ENCODE data around the gene ARNT2. TPM values are rescaled to one million over a fixed set of nuclear protein-coding genes. Genes with fewer than 3 reads are reported as not detected.
"Not testable (repeated sequence)": the region's sequence is repeated elsewhere in the genome, so short reads cannot be mapped to it uniquely, and the experiment has no call there.

The ARNT2 gene
- total RNA-seq, 1 donor: 12.7 TPM

DNA sequence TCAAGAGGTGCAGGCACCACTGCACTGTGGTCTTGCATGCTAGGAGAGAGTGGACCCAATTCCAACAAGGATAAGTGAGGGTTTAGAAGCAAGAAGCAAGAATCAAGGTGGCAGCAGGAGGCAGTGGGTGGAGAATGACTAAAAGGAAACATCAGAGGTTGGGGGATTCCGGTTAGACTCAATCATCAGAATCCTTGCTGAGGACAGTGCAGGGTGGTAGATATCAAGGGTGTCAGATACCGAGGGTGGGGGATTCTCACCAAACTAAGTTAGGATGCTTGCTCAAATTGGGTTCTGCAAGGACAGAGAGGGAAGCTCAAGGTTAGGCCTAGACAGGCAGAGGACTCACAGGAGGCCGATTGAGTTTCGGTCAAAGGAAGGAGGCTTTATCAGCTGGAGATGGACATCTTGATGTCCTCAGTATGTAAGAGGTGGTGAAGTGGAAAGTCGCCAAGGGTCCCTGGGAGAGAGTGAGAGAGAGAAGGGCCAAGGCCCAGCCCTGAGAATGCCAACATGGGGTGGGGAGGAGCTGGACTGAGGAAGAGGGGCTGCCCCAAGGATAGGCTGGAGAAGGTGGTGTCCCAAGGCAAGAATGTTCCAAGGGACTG lies 102.2 kb downstream of the ARNT2 start:
- TF ChIP-seq, protein P1, sequence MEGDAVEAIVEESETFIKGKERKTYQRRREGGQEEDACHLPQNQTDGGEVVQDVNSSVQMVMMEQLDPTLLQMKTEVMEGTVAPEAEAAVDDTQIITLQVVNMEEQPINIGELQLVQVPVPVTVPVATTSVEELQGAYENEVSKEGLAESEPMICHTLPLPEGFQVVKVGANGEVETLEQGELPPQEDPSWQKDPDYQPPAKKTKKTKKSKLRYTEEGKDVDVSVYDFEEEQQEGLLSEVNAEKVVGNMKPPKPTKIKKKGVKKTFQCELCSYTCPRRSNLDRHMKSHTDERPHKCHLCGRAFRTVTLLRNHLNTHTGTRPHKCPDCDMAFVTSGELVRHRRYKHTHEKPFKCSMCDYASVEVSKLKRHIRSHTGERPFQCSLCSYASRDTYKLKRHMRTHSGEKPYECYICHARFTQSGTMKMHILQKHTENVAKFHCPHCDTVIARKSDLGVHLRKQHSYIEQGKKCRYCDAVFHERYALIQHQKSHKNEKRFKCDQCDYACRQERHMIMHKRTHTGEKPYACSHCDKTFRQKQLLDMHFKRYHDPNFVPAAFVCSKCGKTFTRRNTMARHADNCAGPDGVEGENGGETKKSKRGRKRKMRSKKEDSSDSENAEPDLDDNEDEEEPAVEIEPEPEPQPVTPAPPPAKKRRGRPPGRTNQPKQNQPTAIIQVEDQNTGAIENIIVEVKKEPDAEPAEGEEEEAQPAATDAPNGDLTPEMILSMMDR (IDR thresholded peaks at IDR 0.05; ENCODE audit: insufficient read depth, low read length): no peak
- DNase-seq (ENCODE audit: low read depth): no peak

DNA sequence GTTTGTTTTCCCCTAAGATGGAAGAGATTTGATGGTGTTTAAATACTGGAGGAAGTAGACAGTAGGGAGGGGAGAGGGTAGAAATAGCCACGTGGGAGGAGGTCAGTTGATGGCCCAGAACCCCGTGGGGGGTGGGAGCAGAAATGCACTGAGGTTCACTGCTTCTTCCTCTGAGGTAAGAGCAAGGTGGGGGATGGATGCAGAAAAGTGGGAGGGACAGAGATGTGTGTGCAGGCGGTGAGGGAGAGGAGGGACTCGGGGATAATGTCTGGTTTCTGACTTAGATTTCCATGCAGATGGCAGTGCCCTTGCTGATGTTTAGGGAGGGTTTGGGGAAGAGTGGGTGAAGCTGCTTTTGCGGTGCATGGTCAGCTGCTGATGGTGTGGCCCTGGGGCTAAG lies 102.9 kb downstream of the ARNT2 start:
- TF ChIP-seq, protein P1 (IDR thresholded peaks at IDR 0.05; ENCODE audit: insufficient read depth, low read length): no peak
- no peak for DNase-seq (ENCODE audit: low read depth)
- no peak overlapping the region for H3K4me3 ChIP-seq (ENCODE audit: low read depth, low read length)

More for the DNA sequence above, 102.2 kb downstream of the ARNT2 start:
- H3K4me3 ChIP-seq (ENCODE audit: low read depth, low read length): no peak overlapping the region

DNA sequence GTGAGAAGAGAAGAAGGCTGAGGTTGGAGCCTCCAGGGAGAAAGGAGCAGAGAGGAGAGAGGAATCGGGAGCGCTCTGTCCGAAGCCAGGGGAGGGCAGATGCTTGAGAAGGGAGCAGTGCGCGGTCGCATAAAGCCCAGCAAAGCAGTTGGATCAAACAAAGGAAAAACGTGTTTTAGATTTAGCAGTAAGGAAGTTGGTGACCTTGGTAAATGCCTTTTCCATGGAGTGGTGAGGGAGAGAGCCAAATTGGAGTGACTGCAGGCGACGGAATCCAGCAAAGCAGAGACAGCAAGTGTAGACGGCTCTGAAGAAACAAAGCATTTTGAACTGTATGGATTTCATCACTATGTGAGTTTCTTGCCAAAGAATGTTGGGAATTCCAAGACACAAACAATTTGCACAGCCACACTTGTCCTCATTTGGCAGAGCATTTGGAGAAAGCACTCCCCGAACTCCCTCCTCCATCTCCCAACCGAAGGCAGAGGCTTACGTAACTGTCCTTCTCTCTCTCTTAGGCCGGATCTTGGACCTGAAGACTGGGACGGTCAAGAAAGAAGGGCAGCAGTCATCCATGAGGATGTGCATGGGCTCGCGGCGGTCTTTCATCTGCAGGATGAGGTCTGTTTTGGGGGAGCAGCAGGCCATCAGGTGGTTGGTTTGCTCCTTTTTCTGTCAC lies 103.6 kb downstream of the ARNT2 start:
- H3K4me3 ChIP-seq (ENCODE audit: low read depth, low read length): no peak overlapping the region
- peak; percentile 98 for DNase-seq (ENCODE audit: low read depth)

DNA sequence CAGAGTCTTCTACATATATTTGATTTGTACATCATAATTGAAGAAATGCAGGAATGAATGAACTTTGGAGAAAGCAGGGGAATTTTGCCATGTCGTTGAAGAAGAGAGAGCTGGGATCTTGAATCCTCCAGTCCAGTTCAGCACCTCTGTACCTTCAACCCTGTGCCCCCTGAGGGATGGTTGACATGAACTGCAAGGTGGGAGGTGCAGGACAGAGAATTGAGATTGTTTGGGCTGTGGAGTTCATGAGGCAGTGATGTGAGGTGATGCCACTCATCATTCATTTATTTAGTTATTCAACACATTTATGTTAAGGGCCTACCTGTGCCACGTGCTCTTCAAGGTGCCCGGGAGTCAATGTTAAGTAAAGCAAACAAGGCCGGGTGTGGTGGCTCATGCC lies 104.6 kb downstream of the ARNT2 start:
- TF ChIP-seq, protein P1 (IDR thresholded peaks at IDR 0.05; ENCODE audit: insufficient read depth, low read length): no peak
- DNase-seq (ENCODE audit: low read depth): no peak
- H3K4me3 ChIP-seq (ENCODE audit: low read depth, low read length): no peak overlapping the region

More for the DNA sequence above, 103.6 kb downstream of the ARNT2 start:
- TF ChIP-seq, protein P1 (IDR thresholded peaks at IDR 0.05; ENCODE audit: insufficient read depth, low read length): no peak

DNA sequence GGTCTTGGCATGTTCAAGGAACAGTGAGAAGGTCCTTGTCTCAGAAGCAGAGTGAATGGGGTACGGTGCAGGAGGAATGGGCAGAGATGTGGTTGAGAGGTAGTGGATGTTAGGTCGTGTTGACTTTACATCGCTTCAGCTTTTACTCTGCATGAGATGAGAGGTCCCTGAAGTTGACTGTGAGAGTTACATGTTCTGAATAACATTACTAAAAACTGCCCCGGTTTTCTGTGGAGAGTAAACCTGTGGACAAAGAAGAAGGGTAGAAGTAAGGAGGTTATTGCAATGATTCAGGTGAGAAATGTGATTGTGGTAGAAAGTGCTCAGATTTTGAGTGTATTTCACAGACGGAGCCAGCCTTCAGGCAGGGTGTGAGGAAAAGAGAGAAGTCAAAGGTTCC lies 105.6 kb downstream of the ARNT2 start:
- DNase-seq (ENCODE audit: low read depth): no peak

DNA sequence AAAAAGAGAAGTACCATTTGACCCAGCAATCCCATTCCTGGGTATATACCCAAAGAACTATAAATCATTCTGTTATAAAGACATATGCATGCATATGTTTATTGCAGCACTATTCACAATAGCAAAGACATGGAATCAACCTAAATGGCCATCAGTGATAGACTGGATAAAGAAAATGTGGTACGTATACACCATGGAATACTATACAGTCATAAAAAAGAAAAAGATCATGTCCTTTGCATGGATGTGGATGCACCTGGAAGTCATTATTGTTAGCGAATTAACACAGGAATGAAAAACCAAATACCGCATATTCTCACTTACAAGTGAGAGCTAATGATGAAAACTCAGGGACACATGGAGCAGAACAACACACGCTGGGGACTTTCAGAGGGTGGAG lies 106.8 kb downstream of the ARNT2 start:
- H3K4me3 ChIP-seq (ENCODE audit: low read depth, low read length); DNase-seq (ENCODE audit: low read depth): not testable (repeated sequence)

More for the DNA sequence above, 105.6 kb downstream of the ARNT2 start:
- H3K4me3 ChIP-seq (ENCODE audit: low read depth, low read length): no peak overlapping the region
- TF ChIP-seq, protein P1 (IDR thresholded peaks at IDR 0.05; ENCODE audit: insufficient read depth, low read length): no peak

DNA sequence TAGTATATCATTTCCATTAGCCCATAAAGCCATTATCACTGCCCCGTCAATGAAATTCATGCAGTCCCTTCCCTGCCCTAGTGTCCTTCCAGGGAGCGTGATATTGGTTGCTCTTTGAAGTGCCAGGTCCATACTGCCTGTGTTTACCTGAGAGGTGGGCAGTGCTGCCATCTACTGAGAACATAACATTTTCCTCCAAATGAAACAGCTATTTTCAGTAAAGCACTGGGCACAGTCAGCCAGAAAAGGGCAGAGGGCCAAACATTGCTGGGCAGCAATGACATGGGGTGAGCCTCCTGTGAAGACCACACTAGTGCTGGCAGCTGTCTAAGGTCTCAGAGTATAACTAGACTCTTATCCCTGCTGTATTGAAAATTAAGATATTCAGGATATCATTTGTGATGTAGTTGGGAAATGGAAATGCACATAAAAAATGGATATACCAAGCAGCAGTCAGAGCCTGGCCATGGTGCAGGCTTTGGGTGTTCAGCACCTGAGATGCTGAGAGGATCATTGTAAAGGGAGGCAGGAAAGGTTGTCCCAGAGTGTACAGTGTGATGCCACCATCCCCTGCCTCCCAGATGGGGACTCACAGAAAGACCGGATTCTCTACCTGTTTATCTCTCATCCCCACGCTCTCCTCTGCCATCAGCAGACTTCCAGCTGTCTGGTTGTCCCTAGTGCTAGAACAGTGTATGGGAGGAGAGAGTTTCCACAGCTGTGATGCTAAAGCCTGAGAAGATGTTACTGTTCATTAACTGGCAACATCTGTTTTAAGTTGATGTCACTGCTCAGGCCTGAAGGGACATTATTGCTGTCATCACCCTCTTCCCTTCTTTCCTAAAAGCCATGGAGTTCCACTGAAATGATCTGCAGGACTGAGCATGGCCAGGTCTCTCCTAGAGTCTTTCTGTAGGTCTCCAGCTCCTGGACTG lies 108.8 kb downstream of the ARNT2 start:
- no peak overlapping the region for H3K4me3 ChIP-seq (ENCODE audit: low read depth, low read length)
- peak; percentile 29 for DNase-seq (ENCODE audit: low read depth)
- TF ChIP-seq, protein P1 (IDR thresholded peaks at IDR 0.05; ENCODE audit: insufficient read depth, low read length): no peak
